GM23248 (cell line): ENCODE measurements around the gene B4GALT5. TPM values are rescaled to one million over a fixed set of nuclear protein-coding genes. Genes with fewer than 3 reads are reported as not detected.

Source experiments
- DNase-seq: peaks from one replicate; pipeline ENCODE4 v3.0.0-alpha.2; 2015
- H2AFZ ChIP-seq: fragments of 200-600 bp; sonication (generic); 2 replicates; pipeline ENCODE4 v1.6.1; 2016; ENCODE audit warnings: antibody characterized with exemption
- H3F3A ChIP-seq: fragments of 200-600 bp; sonication (generic); 2 replicates; pipeline ENCODE4 v1.6.1; 2016; ENCODE audit warnings: mild to moderate bottlenecking, antibody characterized with exemption, mixed run types; ENCODE audit not compliant: insufficient read depth
- H3K27ac ChIP-seq: fragments of 200-600 bp; sonication (generic); 2 replicates; pipeline ENCODE4 v1.5.1; 2016; ENCODE audit warnings: mild to moderate bottlenecking
- H3K27me3 ChIP-seq: fragments of 200-600 bp; sonication (generic); replicated peaks from 2 replicates; pipeline ENCODE4 v1.6.1; 2016; ENCODE audit warnings: mild to moderate bottlenecking; ENCODE audit not compliant: insufficient read depth
- H3K36me3 ChIP-seq: fragments of 200-600 bp; sonication (generic); 2 replicates; pipeline ENCODE4 v1.6.1; 2016; ENCODE audit warnings: low read depth, mild to moderate bottlenecking
- H3K4me1 ChIP-seq: fragments of 200-600 bp; sonication (generic); 2 replicates; pipeline ENCODE4 v1.6.1; 2016; ENCODE audit warnings: mild to moderate bottlenecking; ENCODE audit not compliant: insufficient read depth
- H3K4me2 ChIP-seq: fragments of 200-600 bp; sonication (generic); one replicate; pipeline ENCODE4 v1.6.1; 2016; ENCODE audit warnings: mild to moderate bottlenecking; ENCODE audit not compliant: unreplicated experiment
- H3K4me3 ChIP-seq: fragments of 200-600 bp; sonication (generic); 2 replicates; pipeline ENCODE4 v1.5.1; 2016; ENCODE audit warnings: mild to moderate bottlenecking
- H3K79me2 ChIP-seq: fragments of 200-600 bp; sonication (generic); 2 replicates; pipeline ENCODE4 v1.6.1; 2016; ENCODE audit warnings: mild to moderate bottlenecking; ENCODE audit not compliant: insufficient read depth
- H3K9ac ChIP-seq: fragments of 200-600 bp; sonication (generic); 2 replicates; pipeline ENCODE4 v1.6.1; 2016; ENCODE audit warnings: mild to moderate bottlenecking
- H3K9me2 ChIP-seq: fragments of 200-600 bp; sonication (generic); 2 replicates; pipeline ENCODE4 v1.6.1; 2016; ENCODE audit warnings: mixed run types, mild to moderate bottlenecking, moderate library complexity; ENCODE audit not compliant: insufficient read depth
- H3K9me3 ChIP-seq: fragments of 200-600 bp; sonication (generic); one replicate; pipeline ENCODE4 v1.6.1; 2017; ENCODE audit warnings: low read depth
- H4K20me1 ChIP-seq: fragments of 200-600 bp; sonication (generic); 2 replicates; pipeline ENCODE4 v1.6.0; 2016; ENCODE audit not compliant: insufficient read depth
- EZH2 ChIP-seq: fragments of 200-600 bp; sonication (generic); IDR thresholded peaks from 2 replicates; pipeline ENCODE4 v1.6.1; 2018; ENCODE audit warnings: antibody characterized with exemption, mild to moderate bottlenecking; ENCODE audit not compliant: insufficient read depth, poor library complexity, severe bottlenecking
- EZH2phosphoT487 ChIP-seq: fragments of 200-600 bp; sonication (generic); IDR thresholded peaks from 2 replicates; pipeline ENCODE4 v1.6.1; 2018; ENCODE audit warnings: antibody characterized with exemption, moderate library complexity, mild to moderate bottlenecking, low read depth; ENCODE audit not compliant: insufficient read depth
- WGBS, 2 experiments: methylation state at CpG; one replicate each; pipeline ENCODE4 v1.1.6; 2015 to 2017; ENCODE audit warnings: low lambda C conversion rate in 2 of 2, low coverage in 1 of 2; ENCODE audit errors: missing lambda C conversion rate in 2 of 2; 5-methylcytosine and 5-hydroxymethylcytosine counted together
- in situ Hi-C: fragments of 300-500 bp; cut with MboI; formaldehyde crosslinking; loops from 2 replicates; pipeline ENCODE4 v1.15.0; 2020
- polyA plus RNA-seq: library from polyadenylated mRNA; unstranded; fragments of >200 nt; fragmentation: Nextera tagmentation; extraction: Ambion mirVana; gene quantifications from 2 replicates; pipeline ENCODE4 v1.2.1, GENCODE V29; 2016
- total RNA-seq: library from RNA; depleted of rRNA; stranded (reverse); fragments of >200 nt; shearing (Covaris generic); gene quantifications from 2 replicates; pipeline ENCODE4 v1.2.3, GENCODE V29; 2014

The B4GALT5 gene
- total and polyA plus RNA-seq, 2 experiments from 2014 or later: 4.2 to 16.9 TPM

DNA sequence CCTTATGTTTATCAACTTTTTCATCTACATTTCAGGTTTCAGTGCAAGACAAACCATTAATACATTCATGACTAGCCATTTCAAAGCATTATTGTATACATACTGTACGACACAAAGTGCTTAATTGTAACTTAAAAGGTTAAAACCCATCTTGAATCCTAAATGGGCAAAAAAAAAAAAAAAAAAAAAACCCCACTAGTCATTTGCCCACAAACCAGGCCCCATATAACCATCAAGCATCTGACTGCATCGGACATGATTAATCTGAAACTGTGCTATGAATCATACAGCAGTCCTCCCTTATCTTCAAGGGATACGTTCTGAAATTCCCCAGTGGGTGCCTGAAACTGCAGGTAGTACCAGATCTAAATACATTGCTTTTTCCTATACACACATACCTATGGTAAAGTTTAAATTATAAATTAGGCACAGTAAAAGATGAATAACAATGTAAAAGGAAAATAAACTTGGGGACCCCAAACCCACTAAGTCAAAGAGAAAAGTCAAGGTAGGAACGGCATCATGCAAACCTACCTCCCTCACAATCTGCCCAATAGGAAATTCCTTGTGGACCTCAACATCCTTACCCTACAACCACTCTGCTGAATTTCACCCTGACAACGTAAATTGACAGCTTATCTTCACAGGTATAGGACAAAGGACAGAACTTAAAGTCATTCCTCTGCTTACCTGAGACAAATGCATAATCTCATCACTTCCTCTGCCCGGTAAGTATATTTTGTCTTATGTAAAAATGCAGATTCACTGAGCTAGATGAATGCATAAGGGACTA lies 14.3 kb downstream of the B4GALT5 start:
- peak overlapping the region; percentile 79; the same call in 1 of the 2 replicates for H3K9ac ChIP-seq
- no peak overlapping the region for H2AFZ ChIP-seq
- peaks cover 96% of the 10 kb centered on the region for H3K79me2 ChIP-seq
- peak overlapping the region; percentile 95 for H3K27ac ChIP-seq
- peaks cover 8% of the 10 kb centered on the region; the same call in 1 of the 2 replicates for H4K20me1 ChIP-seq
- WGBS, 2 experiments: 44 to 45% methylated on average over 6 of the region's 6 CpGs
- H3K27me3 ChIP-seq: no peaks in the 10 kb centered on the region
- H3K9me3 ChIP-seq: no peaks in the 10 kb centered on the region
- H3K4me2 ChIP-seq: peak overlapping the region; percentile 68
- DNase-seq: peak; percentile 73
- H3K9me2 ChIP-seq: no peaks in the 10 kb centered on the region
- H3F3A ChIP-seq: peaks cover 46% of the 10 kb centered on the region
- peaks cover 72% of the 10 kb centered on the region for H3K4me1 ChIP-seq
- in situ Hi-C loops: no loop called here
- H3K36me3 ChIP-seq: no peaks in the 10 kb centered on the region
- no peak overlapping the region for H3K4me3 ChIP-seq
- no peak for TF ChIP-seq EZH2phosphoT487
- TF ChIP-seq EZH2: no peak

DNA sequence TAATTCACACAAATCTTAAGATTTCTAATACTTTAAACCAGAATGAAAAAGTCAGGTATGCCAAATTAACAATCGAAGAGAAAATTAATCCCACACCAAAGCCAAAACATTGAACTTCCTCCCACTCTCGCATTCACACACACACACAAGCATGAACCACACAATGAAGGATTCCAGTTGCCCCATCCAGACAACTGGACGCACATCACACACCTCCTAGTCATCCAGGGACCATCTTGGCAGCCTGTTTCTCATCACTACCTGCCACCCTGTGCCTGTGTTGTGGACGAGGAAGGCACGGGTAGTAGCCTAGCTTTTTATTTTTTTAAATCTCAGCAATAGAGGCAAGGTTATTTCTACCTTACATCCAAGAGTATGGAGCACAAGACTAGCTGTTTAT lies 15.2 kb downstream of the B4GALT5 start:
- Histone ChIP-seq H3K9me3 (no peaks in the 10 kb centered on the region), H3F3A (peaks cover 46% of the 10 kb centered on the region), H3K27ac (peak overlapping the region; percentile 35; the same call in 1 of the 2 replicates), H3K4me2 (peak overlapping the region; percentile 68), H4K20me1 (peaks cover 14% of the 10 kb centered on the region), H3K4me1 (peaks cover 71% of the 10 kb centered on the region), H3K4me3 (no peak overlapping the region), H3K9me2 (no peaks in the 10 kb centered on the region), H3K79me2 (peaks cover 96% of the 10 kb centered on the region), H2AFZ (no peak overlapping the region), H3K9ac (no peak overlapping the region), H3K27me3 (no peaks in the 10 kb centered on the region), H3K36me3 (no peaks in the 10 kb centered on the region)
- in situ Hi-C loops: no loop called here
- 87 to 93% methylated on average over 5 of the region's 5 CpGs for WGBS, 2 experiments
- no peak for TF ChIP-seq EZH2phosphoT487
- no peak for TF ChIP-seq EZH2
- DNase-seq: no peak

DNA sequence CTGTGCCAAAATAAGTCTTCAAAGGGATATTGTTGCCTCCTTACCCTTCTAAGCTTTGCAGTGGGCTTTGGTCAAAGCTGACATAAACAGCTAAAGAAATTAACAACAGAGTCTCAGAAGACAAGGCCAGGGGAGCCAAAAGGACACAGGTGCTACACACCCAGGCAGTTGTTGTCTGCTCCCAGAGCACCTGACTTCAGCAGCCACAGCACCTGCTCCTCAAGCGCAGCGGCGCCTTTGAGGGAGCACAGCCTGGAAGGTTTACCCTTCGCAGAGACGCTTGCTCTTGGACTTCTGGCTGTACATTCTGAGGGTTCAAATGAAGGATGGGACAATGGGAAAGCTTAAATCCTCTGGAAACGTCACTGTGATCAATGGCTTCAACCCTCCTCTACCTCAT lies 16.6 kb downstream of the B4GALT5 start:
- no peaks in the 10 kb centered on the region for H3K36me3 ChIP-seq
- no peak for DNase-seq
- H3K4me1 ChIP-seq: peaks cover 58% of the 10 kb centered on the region
- in situ Hi-C loops: no loop called here
- no peaks in the 10 kb centered on the region for H3K9me2 ChIP-seq
- H3K9ac ChIP-seq: no peak overlapping the region
- peaks cover 97% of the 10 kb centered on the region for H3K79me2 ChIP-seq
- H3K4me2 ChIP-seq: peak overlapping the region; percentile 46
- H2AFZ ChIP-seq: no peak overlapping the region
- WGBS, 2 experiments: 98 to 99% methylated on average over 6 of the region's 6 CpGs
- no peak overlapping the region for H3K27ac ChIP-seq
- peaks cover 40% of the 10 kb centered on the region for H3F3A ChIP-seq
- no peaks in the 10 kb centered on the region for H3K9me3 ChIP-seq
- TF ChIP-seq EZH2phosphoT487: no peak
- no peak for TF ChIP-seq EZH2
- no peaks in the 10 kb centered on the region for H3K27me3 ChIP-seq
- no peak overlapping the region for H3K4me3 ChIP-seq
- H4K20me1 ChIP-seq: peaks cover 19% of the 10 kb centered on the region

DNA sequence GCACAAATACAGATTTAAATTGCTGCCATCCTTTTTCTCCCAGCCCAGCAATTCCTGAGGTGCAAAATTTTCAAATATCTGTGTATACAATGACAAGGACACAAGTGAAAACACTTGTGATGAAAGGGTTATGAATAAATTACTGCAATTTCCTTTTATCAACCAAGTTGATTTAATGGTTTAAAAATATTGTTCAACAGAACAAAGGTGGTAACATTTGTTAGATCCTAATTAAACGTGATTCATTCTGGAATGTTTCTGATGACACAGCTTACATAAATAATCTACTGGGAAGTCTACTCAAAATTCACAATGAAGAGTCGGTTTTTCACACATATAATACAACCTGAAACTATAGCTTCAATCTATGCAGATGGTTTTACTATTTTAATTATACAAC lies 17.1 kb downstream of the B4GALT5 start:
- Histone ChIP-seq H3F3A (peaks cover 35% of the 10 kb centered on the region), H3K9me2 (no peaks in the 10 kb centered on the region), H3K9ac (no peak overlapping the region), H3K36me3 (no peaks in the 10 kb centered on the region), H3K27ac (no peak overlapping the region), H3K27me3 (no peaks in the 10 kb centered on the region), H3K9me3 (no peaks in the 10 kb centered on the region), H2AFZ (no peak overlapping the region), H3K79me2 (peaks cover 97% of the 10 kb centered on the region), H4K20me1 (peaks cover 19% of the 10 kb centered on the region), H3K4me2 (peak overlapping the region; percentile 46), H3K4me3 (no peak overlapping the region), H3K4me1 (peaks cover 54% of the 10 kb centered on the region)
- 8% methylated on average over 2 of the region's 2 CpGs for WGBS, 2 experiments
- in situ Hi-C loops: no loop called here
- peak; percentile 52 for DNase-seq
- TF ChIP-seq EZH2phosphoT487 (no peak), EZH2 (no peak)
